ENCODE data around the gene LILRA5.

DNA sequence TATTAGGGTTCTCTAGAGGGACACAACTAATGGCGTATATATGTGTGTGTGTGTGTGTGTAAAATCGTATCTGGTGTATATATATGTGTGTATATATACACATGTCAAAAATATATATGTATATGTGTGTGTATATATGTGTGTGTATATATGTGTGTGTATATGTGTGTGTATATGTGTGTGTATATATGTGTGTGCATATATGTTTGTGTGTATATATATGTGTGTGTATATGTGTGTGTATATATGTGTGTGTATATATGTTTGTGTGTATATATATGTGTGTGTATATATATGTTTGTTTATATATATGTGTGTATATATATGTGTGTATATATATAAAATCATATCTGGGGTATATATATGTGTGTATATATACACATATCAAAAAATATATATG lies 50.5 kb downstream of the LILRA5 start:
- TF ChIP-seq, protein P1, sequence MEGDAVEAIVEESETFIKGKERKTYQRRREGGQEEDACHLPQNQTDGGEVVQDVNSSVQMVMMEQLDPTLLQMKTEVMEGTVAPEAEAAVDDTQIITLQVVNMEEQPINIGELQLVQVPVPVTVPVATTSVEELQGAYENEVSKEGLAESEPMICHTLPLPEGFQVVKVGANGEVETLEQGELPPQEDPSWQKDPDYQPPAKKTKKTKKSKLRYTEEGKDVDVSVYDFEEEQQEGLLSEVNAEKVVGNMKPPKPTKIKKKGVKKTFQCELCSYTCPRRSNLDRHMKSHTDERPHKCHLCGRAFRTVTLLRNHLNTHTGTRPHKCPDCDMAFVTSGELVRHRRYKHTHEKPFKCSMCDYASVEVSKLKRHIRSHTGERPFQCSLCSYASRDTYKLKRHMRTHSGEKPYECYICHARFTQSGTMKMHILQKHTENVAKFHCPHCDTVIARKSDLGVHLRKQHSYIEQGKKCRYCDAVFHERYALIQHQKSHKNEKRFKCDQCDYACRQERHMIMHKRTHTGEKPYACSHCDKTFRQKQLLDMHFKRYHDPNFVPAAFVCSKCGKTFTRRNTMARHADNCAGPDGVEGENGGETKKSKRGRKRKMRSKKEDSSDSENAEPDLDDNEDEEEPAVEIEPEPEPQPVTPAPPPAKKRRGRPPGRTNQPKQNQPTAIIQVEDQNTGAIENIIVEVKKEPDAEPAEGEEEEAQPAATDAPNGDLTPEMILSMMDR (IDR thresholded peaks at IDR 0.05) = no peak
- no peak for TF ChIP-seq POLR2A (IDR thresholded peaks at IDR 0.05)
